COLO668 (cell line): Measurements from ENCODE around the gene MAST4.

Experiments
- DNase-seq: peaks from one replicate; lab custom pipeline; 2025; ENCODE audit not compliant: unreplicated experiment; lab: John Stamatoyannopoulos, UW

Gene MAST4

GRCh38 chr5:67144183-67144639, 548.0 kb downstream of the MAST4 start:
- DNase-seq = peak; percentile 1

GRCh38 chr5:67146574-67146973, 550.4 kb downstream of the MAST4 start:
- no peak for DNase-seq

DNA sequence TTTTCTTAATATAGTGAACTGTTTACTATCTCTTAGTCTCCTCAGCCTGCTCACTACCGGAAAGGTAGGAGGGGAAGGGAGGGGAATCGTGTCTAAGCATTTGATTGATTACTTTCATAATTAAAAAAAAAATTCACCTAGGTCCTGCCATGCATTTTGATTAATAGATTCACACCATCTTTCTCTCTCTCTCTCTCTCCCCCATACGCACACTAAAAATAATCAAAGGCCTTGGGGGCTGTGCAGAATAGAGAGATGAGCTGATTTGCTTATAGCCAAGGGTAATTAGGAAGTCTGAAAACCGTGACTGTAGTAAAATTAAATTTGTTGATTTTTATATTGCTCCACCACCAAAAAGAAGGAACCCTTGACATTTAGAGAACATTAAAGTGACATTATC, 550.8 kb downstream of the MAST4 start:
- no peak for DNase-seq

DNA sequence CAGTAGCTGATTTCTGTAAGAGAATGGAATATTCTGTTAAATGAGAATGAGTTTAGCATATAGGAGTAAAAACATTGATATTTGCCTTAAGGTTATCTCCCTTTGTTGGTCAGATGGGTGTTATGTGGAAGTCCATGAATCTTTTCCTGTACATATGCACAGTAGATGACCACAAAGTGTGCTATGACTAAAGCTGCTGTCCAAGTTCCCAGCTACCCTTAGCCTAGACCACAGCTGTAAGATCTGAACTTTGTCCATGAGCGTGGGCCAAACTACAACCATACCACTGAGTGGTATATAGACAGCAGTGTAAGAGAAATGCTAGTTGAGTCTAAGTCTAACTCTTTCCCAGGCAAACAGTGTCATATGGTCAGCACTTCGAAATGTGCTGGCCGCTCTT, 551.6 kb downstream of the MAST4 start:
- DNase-seq = no peak

- no peak for DNase-seq
Measured at GRCh38 chr5:67149057-67149950, 553.1 kb downstream of the MAST4 start.

DNA sequence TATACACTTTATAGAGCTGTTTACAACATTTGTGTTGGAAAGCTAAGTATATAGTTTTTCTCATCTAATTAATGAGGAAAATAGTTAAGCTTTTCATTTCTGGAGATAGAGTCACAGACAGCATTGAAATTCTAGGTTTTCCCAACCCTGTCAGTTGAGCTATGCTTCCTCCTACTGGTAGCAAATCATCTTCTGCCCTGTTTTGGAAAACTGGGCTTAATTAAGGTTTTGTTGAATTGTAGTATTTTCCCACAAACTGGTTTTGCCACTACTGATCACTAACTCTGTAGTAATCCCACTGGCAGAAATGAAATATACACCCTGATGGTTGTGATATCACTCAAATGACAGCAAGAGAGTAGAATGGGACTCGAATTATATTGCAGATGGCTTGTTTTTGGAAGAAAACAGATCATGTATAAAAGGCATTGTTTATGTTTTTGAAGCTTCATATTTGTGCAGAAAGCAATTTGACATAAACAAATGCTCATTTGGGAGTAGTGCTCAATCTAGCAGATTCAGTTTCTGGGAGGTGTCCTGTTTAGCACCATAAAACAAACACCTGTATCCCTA, 553.8 kb downstream of the MAST4 start:
- no peak for DNase-seq

DNA sequence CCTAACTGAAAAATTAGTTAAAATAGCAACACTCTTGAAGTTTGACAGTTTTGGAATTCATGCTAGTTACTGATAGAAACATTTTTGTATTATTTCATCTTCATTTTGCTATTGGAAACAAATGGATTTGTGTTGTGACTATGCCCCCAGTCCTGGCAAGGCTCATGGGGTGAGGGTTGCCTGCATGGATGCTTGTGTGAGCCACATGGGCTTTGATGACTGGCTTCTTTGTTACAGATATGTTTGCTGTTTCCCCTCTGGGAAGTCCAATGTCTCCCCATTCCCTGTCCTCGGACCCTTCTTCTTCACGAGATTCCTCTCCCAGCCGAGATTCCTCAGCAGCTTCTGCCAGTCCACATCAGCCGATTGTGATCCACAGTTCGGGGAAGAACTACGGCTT, 556.2 kb downstream of the MAST4 start:
- no peak for DNase-seq

DNA sequence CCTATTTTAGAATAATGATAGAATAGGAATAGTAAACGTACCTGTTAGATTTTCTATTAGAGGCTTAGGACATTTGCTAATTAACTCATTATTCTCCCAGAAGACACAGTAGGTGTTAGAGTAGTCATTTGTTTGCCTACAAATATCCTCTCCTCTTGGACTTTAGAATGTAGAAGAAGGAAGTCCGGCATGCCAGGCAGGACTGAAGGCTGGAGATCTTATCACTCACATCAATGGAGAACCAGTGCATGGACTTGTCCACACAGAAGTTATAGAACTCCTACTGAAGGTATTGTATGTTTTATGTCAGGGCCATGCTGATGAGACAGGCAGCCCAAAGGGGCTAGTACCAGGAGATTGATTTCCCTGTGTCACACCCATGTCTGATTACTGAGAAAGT, 557.1 kb downstream of the MAST4 start:
- DNase-seq = no peak

DNA sequence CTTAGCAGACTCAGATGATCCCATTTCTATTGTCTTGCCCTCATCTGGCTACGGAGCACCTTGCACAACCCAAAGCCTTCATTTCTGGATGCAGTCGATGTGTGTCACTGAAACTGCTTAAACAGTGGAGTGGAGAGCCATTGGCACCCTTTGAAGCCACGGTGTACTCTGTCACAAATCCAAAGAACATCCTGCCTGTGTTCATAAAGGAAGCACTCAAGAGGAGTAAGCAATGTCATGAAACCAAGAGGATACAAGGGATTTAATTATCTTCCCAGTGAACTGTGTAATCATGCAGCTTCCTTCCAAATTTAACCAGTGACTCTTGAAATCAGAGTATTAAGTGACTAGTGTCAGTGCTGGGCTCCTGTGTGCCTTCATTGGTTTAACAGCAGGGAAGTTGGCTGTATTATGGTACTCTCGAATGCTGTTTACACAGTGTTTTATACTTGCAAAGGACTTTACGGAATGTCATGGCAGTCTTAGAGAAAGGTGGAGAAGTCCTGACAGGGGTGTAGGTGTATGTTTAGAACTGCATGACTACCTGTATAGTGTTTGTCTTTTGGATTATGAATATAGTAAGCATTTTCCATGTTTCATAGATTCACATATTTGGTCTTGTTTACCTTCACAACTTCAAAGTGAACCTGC, 558.5 kb downstream of the MAST4 start:
- DNase-seq = no peak

- peak; percentile 7 for DNase-seq
Measured at GRCh38 chr5:67156976-67157583, 560.9 kb downstream of the MAST4 start.

DNA sequence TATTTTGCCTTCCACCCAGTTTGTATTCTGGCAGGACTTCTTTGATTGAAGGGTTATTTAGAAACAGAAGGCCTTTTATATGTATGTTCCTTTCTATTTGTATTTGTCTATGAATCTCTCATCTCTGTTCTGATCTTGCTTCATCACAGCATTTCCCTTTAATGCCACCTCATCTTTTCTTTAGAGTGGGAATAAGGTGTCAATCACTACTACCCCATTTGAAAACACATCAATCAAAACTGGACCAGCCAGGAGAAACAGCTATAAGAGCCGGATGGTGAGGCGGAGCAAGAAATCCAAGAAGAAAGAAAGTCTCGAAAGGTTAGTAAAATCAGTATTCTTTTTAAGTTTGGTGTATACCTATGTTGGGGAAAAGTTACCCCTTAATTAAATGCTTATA, 564.1 kb downstream of the MAST4 start:
- DNase-seq = no peak

DNA sequence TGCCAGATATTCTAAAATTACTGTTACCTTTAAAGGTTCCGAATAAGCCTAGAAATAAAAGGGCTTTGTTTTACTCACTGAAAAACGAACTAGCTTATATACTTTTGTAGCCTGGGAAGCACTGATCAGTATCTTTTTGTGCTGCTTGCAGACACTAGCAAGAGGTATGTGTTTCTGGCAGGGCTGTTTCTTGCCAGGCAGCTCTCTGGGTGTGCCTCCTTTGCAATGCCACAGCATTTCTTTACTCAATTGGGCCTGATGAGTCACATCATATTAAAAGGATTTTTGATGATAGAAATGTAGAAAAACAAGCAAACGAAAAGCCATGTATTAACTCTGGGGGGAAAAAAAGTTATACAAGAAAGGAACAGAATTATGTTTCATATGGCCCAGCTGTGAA, 564.8 kb downstream of the MAST4 start:
- DNase-seq = no peak

- no peak for DNase-seq
Measured at GRCh38 chr5:67161767-67162166, 565.6 kb downstream of the MAST4 start.

GRCh38 chr5:67163231-67163756, 567.1 kb downstream of the MAST4 start:
- DNase-seq = no peak

- DNase-seq = no peak
Measured at GRCh38 chr5:67163863-67164595, 567.8 kb downstream of the MAST4 start.

- DNase-seq = no peak
Measured at GRCh38 chr5:67164856-67165525, 568.8 kb downstream of the MAST4 start.

DNA sequence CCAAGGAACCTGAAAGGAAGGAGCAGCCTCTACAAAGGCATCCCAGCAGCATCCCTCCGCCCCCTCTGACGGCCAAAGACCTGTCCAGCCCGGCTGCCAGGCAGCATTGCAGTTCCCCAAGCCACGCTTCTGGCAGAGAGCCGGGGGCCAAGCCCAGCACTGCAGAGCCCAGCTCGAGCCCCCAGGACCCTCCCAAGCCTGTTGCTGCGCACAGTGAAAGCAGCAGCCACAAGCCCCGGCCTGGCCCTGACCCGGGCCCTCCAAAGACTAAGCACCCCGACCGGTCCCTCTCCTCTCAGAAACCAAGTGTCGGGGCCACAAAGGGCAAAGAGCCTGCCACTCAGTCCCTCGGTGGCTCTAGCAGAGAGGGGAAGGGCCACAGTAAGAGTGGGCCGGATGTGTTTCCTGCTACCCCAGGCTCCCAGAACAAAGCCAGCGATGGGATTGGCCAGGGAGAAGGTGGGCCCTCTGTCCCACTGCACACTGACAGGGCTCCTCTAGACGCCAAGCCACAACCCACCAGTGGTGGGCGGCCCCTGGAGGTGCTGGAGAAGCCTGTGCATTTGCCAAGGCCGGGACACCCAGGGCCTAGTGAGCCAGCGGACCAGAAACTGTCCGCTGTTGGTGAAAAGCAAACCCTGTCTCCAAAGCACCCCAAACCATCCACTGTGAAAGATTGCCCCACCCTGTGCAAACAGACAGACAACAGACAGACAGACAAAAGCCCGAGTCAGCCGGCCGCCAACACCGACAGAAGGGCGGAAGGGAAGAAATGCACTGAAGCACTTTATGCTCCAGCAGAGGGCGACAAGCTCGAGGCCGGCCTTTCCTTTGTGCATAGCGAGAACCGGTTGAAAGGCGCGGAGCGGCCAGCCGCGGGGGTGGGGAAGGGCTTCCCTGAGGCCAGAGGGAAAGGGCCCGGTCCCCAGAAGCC, 569.6 kb downstream of the MAST4 start:
- peak; percentile 3 for DNase-seq

- DNase-seq = no peak
Measured at GRCh38 chr5:67166460-67167285, 570.5 kb downstream of the MAST4 start.
